ENCODE results near the gene XKR8.

DNA sequence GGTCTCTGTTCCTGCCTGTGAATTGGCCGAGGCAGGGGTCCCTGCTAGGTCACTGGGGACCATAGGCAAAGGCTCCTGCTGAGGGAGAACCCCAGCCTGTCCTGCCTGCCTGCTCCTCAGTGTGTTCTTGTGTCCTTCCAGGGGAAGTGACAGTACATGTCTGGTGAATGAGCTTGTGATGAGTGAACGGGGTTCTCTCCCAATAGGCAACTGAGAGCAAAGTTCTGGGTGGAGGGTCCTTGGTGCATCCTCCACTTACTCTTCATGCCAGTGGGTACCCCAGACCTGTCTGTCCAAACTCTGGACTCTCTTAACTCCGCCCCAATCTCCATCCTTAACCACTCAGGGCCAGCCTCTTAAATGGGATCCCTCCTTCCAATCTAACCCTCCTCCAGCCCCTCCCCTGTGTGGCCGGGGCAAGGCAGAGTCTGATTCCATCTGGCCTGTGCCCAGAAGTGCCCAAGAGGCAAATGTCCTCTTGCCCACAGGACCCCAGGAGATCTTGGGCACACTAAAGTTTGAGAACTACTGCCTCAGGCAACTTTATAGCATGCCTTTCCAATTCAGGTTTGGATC, 2.0 kb downstream of the XKR8 start:
- TF ChIP-seq, protein P1, sequence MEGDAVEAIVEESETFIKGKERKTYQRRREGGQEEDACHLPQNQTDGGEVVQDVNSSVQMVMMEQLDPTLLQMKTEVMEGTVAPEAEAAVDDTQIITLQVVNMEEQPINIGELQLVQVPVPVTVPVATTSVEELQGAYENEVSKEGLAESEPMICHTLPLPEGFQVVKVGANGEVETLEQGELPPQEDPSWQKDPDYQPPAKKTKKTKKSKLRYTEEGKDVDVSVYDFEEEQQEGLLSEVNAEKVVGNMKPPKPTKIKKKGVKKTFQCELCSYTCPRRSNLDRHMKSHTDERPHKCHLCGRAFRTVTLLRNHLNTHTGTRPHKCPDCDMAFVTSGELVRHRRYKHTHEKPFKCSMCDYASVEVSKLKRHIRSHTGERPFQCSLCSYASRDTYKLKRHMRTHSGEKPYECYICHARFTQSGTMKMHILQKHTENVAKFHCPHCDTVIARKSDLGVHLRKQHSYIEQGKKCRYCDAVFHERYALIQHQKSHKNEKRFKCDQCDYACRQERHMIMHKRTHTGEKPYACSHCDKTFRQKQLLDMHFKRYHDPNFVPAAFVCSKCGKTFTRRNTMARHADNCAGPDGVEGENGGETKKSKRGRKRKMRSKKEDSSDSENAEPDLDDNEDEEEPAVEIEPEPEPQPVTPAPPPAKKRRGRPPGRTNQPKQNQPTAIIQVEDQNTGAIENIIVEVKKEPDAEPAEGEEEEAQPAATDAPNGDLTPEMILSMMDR (conservative IDR thresholded peaks at IDR 0.05): no peak
- no peak for TF ChIP-seq ZFX (IDR thresholded peaks at IDR 0.05)
